Endothelial cell of hepatic sinusoid (primary cell): ENCODE data around the gene KRTAP4-12.
"Not testable (repeated sequence)": the region's sequence is repeated elsewhere in the genome, so short reads cannot be mapped to it uniquely, and the experiment has no call there.

Experiments
- in situ Hi-C: cut with HindIII; loops from 2 replicates; pipeline ENCODE4 v1.10.0; 2017; ENCODE audit warnings: low sequenced_read_pairs

KRTAP4-12 gene

GRCh38 chr17:41127371-41127770 is 3.4 kb upstream of the KRTAP4-12 start:
- in situ Hi-C loops, result no loop called here

GRCh38 chr17:41126412-41126811 is 2.4 kb upstream of the KRTAP4-12 start:
- in situ Hi-C loops, result no loop called here

- in situ Hi-C loops, result no loop called here
These were observed 1.1 kb upstream of the KRTAP4-12 start for GRCh38 chr17:41125064-41125463.

GRCh38 chr17:41123292-41123990 is 541 bp downstream of the KRTAP4-12 start:
- in situ Hi-C loops, result not testable (repeated sequence)

- in situ Hi-C loops, result no loop called here
These were observed 2.2 kb downstream of the KRTAP4-12 start for GRCh38 chr17:41121742-41122141.

GRCh38 chr17:41119696-41120690 is 4.0 kb downstream of the KRTAP4-12 start:
- in situ Hi-C loops, result not testable (repeated sequence)

- in situ Hi-C loops, result no loop called here
These were observed 5.3 kb downstream of the KRTAP4-12 start for GRCh38 chr17:41118721-41119120.

GRCh38 chr17:41117846-41118386 is 6.1 kb downstream of the KRTAP4-12 start, which contains the start of gene KRTAP4-11:
Gene KRTAP4-11, minus strand, starts transcription at chr17:41118373. Its CDS starts 58 bp downstream, at chr17:41118315.
- in situ Hi-C loops, result not testable (repeated sequence)

GRCh38 chr17:41116297-41116696 is 7.7 kb downstream of the KRTAP4-12 start:
- in situ Hi-C loops, result no loop called here

GRCh38 chr17:41111151-41111885 is 12.7 kb downstream of the KRTAP4-12 start:
- in situ Hi-C loops, result no loop called here

- in situ Hi-C loops, result not testable (repeated sequence)
These were observed 15.1 kb downstream of the KRTAP4-12 start for GRCh38 chr17:41108728-41109386.

GRCh38 chr17:41107941-41108450 is 16.0 kb downstream of the KRTAP4-12 start:
- in situ Hi-C loops, result no loop called here

- in situ Hi-C loops, result not testable (repeated sequence)
These were observed 18.6 kb downstream of the KRTAP4-12 start, which contains the start of gene KRTAP4-9 for GRCh38 chr17:41105347-41105746. Gene KRTAP4-9, plus strand, starts transcription at chr17:41105389. Its CDS starts 0 bp downstream, at chr17:41105389.

GRCh38 chr17:41104386-41105038 is 19.5 kb downstream of the KRTAP4-12 start:
- in situ Hi-C loops, result not testable (repeated sequence)

GRCh38 chr17:41103896-41104295 is 20.1 kb downstream of the KRTAP4-12 start:
- in situ Hi-C loops, result no loop called here

GRCh38 chr17:41101586-41102259 is 22.3 kb downstream of the KRTAP4-12 start, which contains the start of gene KRTAP4-16:
Gene KRTAP4-16, minus strand, starts transcription at chr17:41102209. Its CDS starts 0 bp downstream, at chr17:41102209.
- in situ Hi-C loops, result no loop called here

- in situ Hi-C loops, result not testable (repeated sequence)
These were observed 24.1 kb downstream of the KRTAP4-12 start for GRCh38 chr17:41099682-41100480.

- in situ Hi-C loops, result no loop called here
These were observed 25.5 kb downstream of the KRTAP4-12 start for GRCh38 chr17:41098481-41098880.
